K562 (cell line): ENCODE results near the gene SCN4A. TPM values are rescaled to one million over a fixed set of nuclear protein-coding genes. Genes with fewer than 3 reads are reported as not detected.
"Not testable (repeated sequence)": the region's sequence is repeated elsewhere in the genome, so short reads cannot be mapped to it uniquely, and the experiment has no call there.

Source experiments
- ATAC-seq: fragments of 200-7000 bp; cut with Tn5 transposase; 3 replicates; pipeline ENCODE4 v1.9.1; 2020; ENCODE audit warnings: moderate library complexity
- BruUV-seq: library from RNA; stranded (reverse); fragments of 400-500 nt; replicated peaks from 2 replicates; lab custom pipeline; 2021; lab: Mats Ljungman, UMichigan
- CTCF ChIA-PET: fragments of 300-600 bp; formaldehyde crosslinking; extraction: SDS; loops from one replicate; lab custom pipeline; 2021; ENCODE audit warnings: low intra/inter-chr PET ratio; lab: Yijun Ruan, JAX
- POLR2A ChIA-PET: fragments of 300-600, 350-650 bp; sonication (Branson Sonifier 250); formaldehyde crosslinking; extraction: SDS; loops from one replicate; lab custom pipeline; 2021; ENCODE audit warnings: antibody characterized with exemption, inconsistent platforms; lab: Yijun Ruan, JAX
- DNase-seq, 4 experiments: peaks; one replicate each; pipeline versions ENCODE4 v3.0.0 to v3.0.0-alpha.2; 2011 to 2018; ENCODE audit warnings: low spot score in 3 of 4, mixed read lengths in 3 of 4; ENCODE audit errors: extremely low read depth in 1 of 4
- FAIRE-seq: peaks from 2 replicates; lab custom pipeline; 2011; peaks lifted over from hg19 to GRCh38; lab: Jason Lieb, UNC
- H2AFZ ChIP-seq: 2 replicates; pipeline ENCODE4 v1.6.0; 2011; ENCODE audit warnings: low read depth, low read length, control low read depth, inconsistent platforms
- H3K27ac ChIP-seq: fragments of 200-600 bp; 3 replicates; pipeline ENCODE4 v1.8.0; 2011; ENCODE audit warnings: low read depth, mild to moderate bottlenecking, control low read depth, inconsistent platforms, low read length, moderate library complexity, mixed read lengths; ENCODE audit errors: extremely low read depth
- H3K27me3 ChIP-seq, 2 experiments: fragments of 300-600 bp in 1 of 2; 2 replicates in 1 of 2; 3 replicates in 1 of 2; pipeline versions ENCODE4 v1.6.0 to v1.8.0; 2011; ENCODE audit warnings: inconsistent platforms in 2 of 2, low read length in 2 of 2, mild to moderate bottlenecking in 1 of 2, mixed read lengths in 1 of 2, moderate library complexity in 1 of 2; ENCODE audit not compliant: control insufficient read depth in 2 of 2, insufficient read depth in 2 of 2
- H3K36me3 ChIP-seq: fragments of 300-600 bp; 3 replicates; pipeline ENCODE4 v1.8.0; 2011; ENCODE audit warnings: mild to moderate bottlenecking, low read length, inconsistent platforms; ENCODE audit not compliant: control insufficient read depth, insufficient read depth
- H3K4me1 ChIP-seq, 2 experiments: fragments of 200-600 bp in 1 of 2; replicated peaks in 1 of 2; 2 replicates in 1 of 2; 3 replicates in 1 of 2; pipeline versions ENCODE4 v1.5.1 to v1.8.0; 2011; ENCODE audit warnings: inconsistent platforms in 2 of 2, low read length in 2 of 2, mild to moderate bottlenecking in 1 of 2, mixed read lengths in 1 of 2, moderate library complexity in 1 of 2; ENCODE audit not compliant: control insufficient read depth in 2 of 2, insufficient read depth in 2 of 2
- H3K4me2 ChIP-seq: 2 replicates; pipeline ENCODE4 v1.6.1; 2011; ENCODE audit warnings: low read length, control low read depth, inconsistent platforms, mixed read lengths; ENCODE audit not compliant: insufficient read depth
- H3K4me3 ChIP-seq: fragments of 200-600 bp; sonication (generic), shearing (Covaris generic); 2 replicates; pipeline ENCODE4 v1.5.1; 2016; ENCODE audit warnings: control low read depth, inconsistent platforms
- H3K79me2 ChIP-seq: fragments of 200-600 bp; 3 replicates; pipeline ENCODE4 v1.8.0; 2011; ENCODE audit warnings: low read length, inconsistent platforms; ENCODE audit not compliant: control insufficient read depth, insufficient read depth
- H3K9ac ChIP-seq, 2 experiments: 2 replicates each; pipeline versions ENCODE4 v1.6.0 to v1.6.1; 2011; ENCODE audit warnings: low read depth in 2 of 2, low read length in 2 of 2, control low read depth in 1 of 2, inconsistent platforms in 1 of 2, mild to moderate bottlenecking in 1 of 2, mixed read lengths in 1 of 2; ENCODE audit not compliant: insufficient read depth in 1 of 2
- H3K9me1 ChIP-seq: one replicate; pipeline ENCODE4 v1.6.0; 2011; ENCODE audit warnings: inconsistent platforms, mild to moderate bottlenecking, low read length, moderate library complexity; ENCODE audit not compliant: control insufficient read depth, insufficient read depth
- H3K9me3 ChIP-seq: replicated peaks from 2 replicates; pipeline ENCODE4 v1.5.1; 2011; ENCODE audit warnings: low read depth, low read length, inconsistent platforms; ENCODE audit not compliant: control insufficient read depth, insufficient read depth
- H4K20me1 ChIP-seq: replicated peaks from 2 replicates; pipeline ENCODE4 v1.6.1; 2011; ENCODE audit warnings: low read length, inconsistent platforms, mixed read lengths; ENCODE audit not compliant: control insufficient read depth, insufficient read depth
- ZNF24 ChIP-seq: fragments of 450-650 bp; IDR thresholded peaks from 2 replicates; pipeline ENCODE4 v1.6.1; 2016
- WGBS: fragments of 100-300 bp; shearing (Covaris generic); methylation state at CpG from one replicate; pipeline ENCODE4 v1.1.6; 2016; ENCODE audit warnings: low coverage, mixed read lengths; ENCODE audit not compliant: insufficient coverage; ENCODE audit errors: missing lambda C conversion rate; 5-methylcytosine and 5-hydroxymethylcytosine counted together
- in situ Hi-C: fragments of 300-500 bp; cut with MboI; formaldehyde crosslinking; loops from 4 replicates; pipeline ENCODE4 v1.15.0; 2018; ENCODE audit warnings: inconsistent platforms, mixed read lengths
- intact Hi-C: fragments of 100-400 bp; cut with micrococcal nuclease; formaldehyde crosslinking; loops from 2 replicates; pipeline ENCODE4 v1.14.2; 2022
- polyA plus RNA-seq, 8 experiments: library from polyadenylated mRNA; depleted of rRNA in 4 of 8; stranded (reverse) in 5 of 8; unstranded in 3 of 8; fragments of >200 nt; fragmentation: Nextera tagmentation in 2 of 8; fragmentation: Illumina TruSeq in 1 of 8; extraction: Ambion mirVana in 2 of 8; extraction: Trizol in 1 of 8; gene quantifications; 2 replicates each; pipeline versions ENCODE4 v1.2.1 to v1.2.3, GENCODE V29; 2011 to 2014; ENCODE audit warnings: inconsistent platforms in 1 of 8, missing spikeins in 1 of 8
- total RNA-seq, 7 experiments: library from RNA; depleted of rRNA in 6 of 7; stranded (reverse); fragments of >200 nt in 6 of 7; fragmentation: Illumina TruSeq in 2 of 7; extraction: Trizol in 2 of 7; gene quantifications; 2 replicates each; pipeline versions ENCODE4 v1.2.1 to v1.2.3, GENCODE V29; 2011 to 2021; ENCODE audit warnings: low replicate concordance in 1 of 7

SCN4A gene
- total and polyA plus RNA-seq, 9 of the 15 experiments (the other 6 are each of a cell fraction or from before 2014, with no cell fraction given), result 0.29 to 2.6 (median 1.4) TPM

DNA sequence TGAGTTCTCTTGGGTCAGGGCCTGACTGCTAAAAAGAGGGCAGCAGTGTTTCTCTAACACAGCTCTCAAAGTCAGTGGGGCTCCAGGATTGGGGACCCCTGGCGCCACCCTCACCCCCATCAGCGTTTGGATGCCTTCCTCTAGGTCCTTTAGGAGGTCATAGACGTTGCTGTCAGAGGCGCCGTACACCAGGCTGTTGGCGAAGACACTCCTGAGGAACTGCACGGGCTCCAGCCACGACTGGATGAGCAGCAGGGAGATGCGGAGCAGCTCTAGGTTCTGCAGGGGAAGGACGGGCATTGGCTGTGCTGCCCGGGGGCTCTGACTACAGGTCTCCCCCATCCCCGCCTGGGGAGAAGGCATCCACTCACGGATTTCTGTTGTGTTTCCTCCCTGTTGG is 55.1 kb downstream of the SCN4A start:
- H2AFZ ChIP-seq, result no peak overlapping the region
- peaks cover 3 to 34% of the 10 kb centered on the region in 2 experiments; a peak in 4 of 5 replicates for H3K27me3 ChIP-seq
- 10% methylated on average over 12 of the region's 13 CpGs for WGBS
- H3K36me3 ChIP-seq, result no peaks in the 10 kb centered on the region
- no TSS peak for BruUV-seq
- no peak overlapping the region for H3K4me3 ChIP-seq
- H3K9me3 ChIP-seq, result no peaks in the 10 kb centered on the region
- no peak for FAIRE-seq
- intact Hi-C loops, result loop anchor here (2.0 to 10.0 kb wide), 5 partner anchors 29 to 367 kb away; partner anchors contain the start of gene ERN1
- in situ Hi-C loops, result loop anchor here (10.0 kb wide), 2 partner anchors 107 to 367 kb away; partner anchors contain the start of gene ICAM2
- no peak for ATAC-seq
- ChIA-PET POLR2A (interaction anchor here (0.7 kb wide), 1 partner anchor 93 kb away, joined by 3 read pairs; no protein-coding TSS in a partner anchor), CTCF (no interaction called here)
- no peaks in the 10 kb centered on the region for H3K79me2 ChIP-seq
- no peak overlapping the region for H3K4me2 ChIP-seq
- H3K9me1 ChIP-seq, result no peaks in the 10 kb centered on the region
- no peak for TF ChIP-seq ZNF24
- H4K20me1 ChIP-seq, result no peaks in the 10 kb centered on the region
- H3K4me1 ChIP-seq, result no peaks in the 10 kb centered on the region; a peak in 1 of 5 replicates
- no peak for DNase-seq
- H3K27ac ChIP-seq, result no peak overlapping the region
- no peak overlapping the region for H3K9ac ChIP-seq

DNA sequence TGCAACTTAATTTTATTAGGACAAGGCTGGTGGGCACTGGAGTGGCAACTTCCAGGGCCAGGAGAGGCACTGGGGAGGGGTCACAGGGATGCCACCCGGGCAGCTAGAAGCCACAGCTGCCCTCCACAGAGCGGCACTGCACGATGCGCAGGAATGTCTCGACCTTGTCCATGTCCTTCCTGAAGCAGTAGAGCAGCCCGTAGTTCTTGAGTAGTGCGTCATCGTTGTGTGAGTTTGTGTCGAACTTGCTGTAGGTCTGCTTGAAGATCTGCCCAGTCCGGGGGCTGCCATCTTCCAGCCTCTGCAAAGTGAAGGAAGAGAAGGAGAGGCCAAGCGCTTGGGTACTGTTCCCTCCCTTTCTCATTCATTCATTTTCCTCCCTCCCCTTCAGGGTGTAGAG is 55.5 kb downstream of the SCN4A start:
- H3K36me3 ChIP-seq, H4K20me1 ChIP-seq, FAIRE-seq, H3K79me2 ChIP-seq, BruUV-seq, H3K9me3 ChIP-seq, CTCF ChIA-PET, ATAC-seq, H3K4me1 ChIP-seq, H3K4me3 ChIP-seq, H2AFZ ChIP-seq, H3K27ac ChIP-seq, H3K9ac ChIP-seq, DNase-seq, POLR2A ChIA-PET, H3K4me2 ChIP-seq, H3K9me1 ChIP-seq: not testable (repeated sequence)
- H3K27me3 ChIP-seq, result peaks cover 3 to 34% of the 10 kb centered on the region in 2 experiments; a peak in 4 of 5 replicates
- 16% methylated on average over 5 of the region's 11 CpGs for WGBS
- intact Hi-C loops, result loop anchor here (5.0 to 10.0 kb wide), 2 partner anchors 215 to 368 kb away; partner anchors contain the start of gene ERN1
- in situ Hi-C loops, result loop anchor here (10.0 kb wide), 2 partner anchors 108 to 368 kb away; partner anchors contain the start of gene ICAM2
